GM19240 (cell line): Measurements from ENCODE around the gene OPA1.
"Not testable (repeated sequence)": the region's sequence is repeated elsewhere in the genome, so short reads cannot be mapped to it uniquely, and the experiment has no call there.

Source experiments
- DNase-seq: peaks from one replicate; pipeline ENCODE4 v3.0.0; 2011; ENCODE audit warnings: low spot score; ENCODE audit not compliant: insufficient read length

Gene OPA1

DNA sequence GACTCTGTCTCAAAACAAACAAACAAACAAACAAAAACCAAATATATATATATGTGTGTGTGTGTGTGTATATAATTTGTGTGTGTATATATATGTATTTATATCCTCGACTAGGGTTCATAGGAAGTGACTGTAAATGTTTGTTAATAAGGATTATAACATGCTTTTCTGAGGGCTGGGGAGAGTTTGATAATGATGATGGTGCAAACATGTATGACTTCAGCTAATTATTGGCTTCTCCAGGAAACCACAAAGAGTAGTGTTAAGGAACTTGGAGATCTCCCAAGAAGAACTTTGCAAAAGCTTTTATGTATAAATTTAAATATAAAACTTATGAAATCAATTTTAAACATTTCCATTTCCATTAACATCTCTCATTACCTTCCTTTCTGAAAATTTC lies 3.9 kb upstream of the OPA1 start:
- DNase-seq, result no peak

- no peak for DNase-seq
Observed at GRCh38 chr3:193589616-193590015, 3.4 kb upstream of the OPA1 start.

DNA sequence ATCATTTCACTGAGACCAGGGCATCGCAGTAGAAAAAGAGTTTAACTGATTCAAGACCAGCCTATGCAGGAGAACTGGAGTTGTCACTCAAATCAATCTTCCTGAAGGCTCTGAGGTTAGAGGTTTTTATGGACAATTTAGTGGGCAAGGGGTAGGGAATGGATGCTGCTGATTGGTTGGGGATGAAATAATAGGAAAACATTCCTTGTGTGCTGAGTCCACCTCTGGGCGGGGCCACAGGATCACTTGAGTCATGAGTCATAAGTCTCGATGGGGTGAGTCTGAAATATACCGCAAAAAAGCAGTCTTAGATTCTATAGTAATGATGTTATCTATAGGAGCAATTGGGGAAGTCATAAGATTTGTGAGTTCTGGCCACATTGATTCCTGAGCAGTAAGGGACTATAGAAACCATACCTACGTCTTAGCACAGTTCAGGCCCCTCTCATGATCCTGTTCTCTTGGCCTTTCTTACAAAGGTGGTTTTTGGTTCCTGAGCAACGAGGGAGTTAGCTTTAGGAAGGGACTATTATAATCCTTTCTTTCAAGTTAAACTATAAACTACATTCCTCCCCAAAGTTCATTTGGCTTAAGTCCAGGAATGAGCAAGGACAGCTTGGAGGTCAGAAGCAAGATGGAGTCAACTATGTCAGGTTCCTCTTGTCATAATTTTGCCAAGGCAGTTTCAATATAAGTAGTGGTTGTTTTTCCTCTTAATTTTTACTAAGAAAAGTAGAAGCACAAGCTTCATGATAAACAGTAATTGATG lies 2.7 kb upstream of the OPA1 start:
- DNase-seq, result no peak

DNA sequence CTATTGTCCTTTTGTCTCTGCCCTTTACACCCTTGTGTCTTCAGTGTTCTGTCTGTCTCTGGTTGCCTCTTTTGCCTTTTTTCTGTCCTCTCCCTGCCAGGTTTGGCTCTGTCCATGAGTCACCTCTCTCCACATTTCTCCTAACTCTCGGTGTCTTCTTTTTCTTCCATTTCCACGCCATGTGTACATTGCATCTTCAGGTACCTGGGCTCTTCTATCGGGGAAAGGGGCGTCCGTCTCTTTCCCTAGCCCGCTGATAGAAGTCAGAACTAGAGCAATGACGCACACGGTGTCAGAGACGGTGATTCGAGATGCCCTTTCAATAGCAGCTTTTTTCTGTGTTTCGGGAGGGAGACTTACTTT lies 641 bp downstream of the OPA1 start:
- DNase-seq, result no peak

GRCh38 chr3:193594946-193595689 lies 2.1 kb downstream of the OPA1 start:
- DNase-seq, result no peak

- no peak for DNase-seq
Observed at GRCh38 chr3:193595939-193596487, 3.0 kb downstream of the OPA1 start.

DNA sequence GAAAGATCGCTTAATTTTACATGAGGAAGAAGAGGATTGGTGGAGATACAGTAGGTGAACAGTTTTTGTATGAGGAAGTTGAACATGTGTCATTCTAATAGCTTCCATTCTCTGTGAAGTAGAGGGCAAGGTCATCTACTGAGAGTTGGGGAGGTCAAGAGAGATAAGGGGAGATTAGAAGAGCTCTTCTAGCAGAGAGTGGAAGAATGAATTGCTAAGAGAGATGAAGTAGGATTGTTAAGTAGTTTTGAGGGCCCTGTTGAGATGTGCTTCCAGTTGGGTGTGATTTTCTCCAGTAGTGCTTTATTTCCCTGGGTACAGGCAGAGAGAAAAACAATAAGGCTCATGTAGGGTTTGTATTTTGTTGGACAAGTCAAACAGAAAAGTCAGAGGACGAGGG lies 5.2 kb downstream of the OPA1 start:
- DNase-seq, result no peak

DNA sequence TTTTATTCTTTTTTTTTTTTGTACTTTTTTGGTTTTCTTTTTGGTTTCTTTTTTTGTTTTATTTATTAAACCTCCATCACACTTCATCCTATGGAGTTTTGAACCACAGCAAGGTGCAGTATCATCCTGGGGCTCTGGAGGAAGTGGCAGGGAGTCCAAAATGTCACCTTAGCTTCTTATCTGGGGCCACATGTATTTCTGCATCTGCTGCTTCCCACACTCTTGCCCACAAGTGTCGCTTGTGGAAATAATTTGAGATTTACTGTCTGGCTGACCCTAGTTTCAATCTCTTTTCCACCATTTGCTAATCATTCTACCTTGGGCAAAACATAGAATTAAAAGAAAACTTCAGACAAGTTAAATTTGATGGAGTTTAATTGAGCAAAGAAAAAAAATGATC lies 6.4 kb downstream of the OPA1 start:
- DNase-seq, result no peak

GRCh38 chr3:193605876-193606275 lies 12.9 kb downstream of the OPA1 start:
- no peak for DNase-seq

DNA sequence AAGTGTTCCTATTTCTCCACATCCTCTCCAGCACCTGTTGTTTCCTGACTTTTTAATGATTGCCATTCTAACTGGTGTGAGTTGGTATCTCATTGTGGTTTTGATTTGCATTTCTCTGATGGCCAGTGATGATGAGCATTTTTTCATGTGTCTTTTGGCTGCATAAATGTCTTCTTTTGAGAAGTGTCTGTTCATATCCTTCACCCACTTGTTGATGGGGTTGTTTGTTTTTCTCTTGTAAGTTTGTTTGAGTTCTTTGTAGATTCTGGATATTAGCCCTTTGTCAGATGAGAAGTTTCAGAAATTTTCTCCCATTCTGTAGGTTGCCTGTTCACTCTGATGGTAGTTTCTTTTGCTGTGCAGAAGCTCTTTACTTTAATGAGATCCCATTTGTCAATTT lies 13.9 kb downstream of the OPA1 start:
- not testable (repeated sequence) for DNase-seq

DNA sequence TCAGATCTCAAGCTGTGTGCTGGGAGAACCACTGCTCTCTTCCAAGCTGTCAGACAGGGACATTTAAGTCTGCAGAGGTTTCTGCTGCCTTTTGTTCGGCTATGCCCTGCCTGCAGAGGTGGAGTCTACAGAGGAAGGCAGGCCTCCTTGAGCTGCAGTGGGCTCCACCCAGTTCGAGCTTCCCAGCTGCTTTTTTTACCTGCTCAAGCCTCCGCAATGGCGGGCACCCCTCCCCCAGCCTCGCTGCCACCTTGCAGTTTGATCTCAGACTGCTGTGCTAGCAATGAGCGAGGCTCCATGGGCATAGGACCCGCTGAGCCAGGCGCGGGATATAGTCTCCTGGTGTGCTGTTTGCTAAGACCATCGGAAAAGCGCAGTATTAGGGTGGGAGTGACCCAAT lies 17.5 kb downstream of the OPA1 start:
- not testable (repeated sequence) for DNase-seq

GRCh38 chr3:193614430-193614829 lies 21.4 kb downstream of the OPA1 start:
- DNase-seq, result no peak

DNA sequence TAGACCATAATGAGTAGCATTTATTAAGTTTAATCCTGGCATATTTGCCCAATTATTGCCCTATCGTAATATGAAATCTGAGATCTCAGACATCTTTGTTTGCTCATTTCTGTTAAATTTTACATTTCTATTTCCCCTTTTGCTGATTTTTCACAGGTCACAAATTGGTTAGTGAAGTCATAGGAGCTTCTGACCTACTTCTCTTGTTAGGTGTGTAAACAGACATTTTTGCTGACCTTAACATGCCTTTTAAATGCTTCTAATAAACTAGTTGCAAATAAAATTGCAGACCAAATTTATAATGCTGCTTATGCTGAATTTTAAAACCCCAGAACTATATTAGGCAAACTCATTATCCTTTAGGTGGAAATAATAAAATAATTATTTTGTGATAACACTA lies 24.6 kb downstream of the OPA1 start:
- no peak for DNase-seq

- DNase-seq, result no peak
Observed at GRCh38 chr3:193620057-193620456, 27.0 kb downstream of the OPA1 start.

DNA sequence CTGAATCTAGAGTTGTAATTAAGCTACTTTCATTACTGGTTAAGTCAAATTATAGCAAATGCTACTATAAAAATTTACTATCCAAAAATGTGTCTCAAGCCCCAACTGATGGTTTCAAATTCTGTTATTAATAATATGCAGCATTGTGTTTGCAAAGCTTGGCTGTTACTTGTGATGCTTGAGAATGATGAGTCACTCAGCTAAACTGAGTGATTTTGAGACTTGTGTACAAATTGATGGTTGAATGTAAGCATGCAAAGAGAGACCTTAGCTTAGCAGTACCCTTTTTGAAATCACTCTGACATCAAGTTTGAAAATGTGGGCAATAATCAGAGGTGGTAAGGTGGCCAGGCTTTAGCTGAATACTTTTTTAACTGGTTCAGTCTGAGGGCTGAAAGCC lies 27.6 kb downstream of the OPA1 start:
- DNase-seq, result no peak

DNA sequence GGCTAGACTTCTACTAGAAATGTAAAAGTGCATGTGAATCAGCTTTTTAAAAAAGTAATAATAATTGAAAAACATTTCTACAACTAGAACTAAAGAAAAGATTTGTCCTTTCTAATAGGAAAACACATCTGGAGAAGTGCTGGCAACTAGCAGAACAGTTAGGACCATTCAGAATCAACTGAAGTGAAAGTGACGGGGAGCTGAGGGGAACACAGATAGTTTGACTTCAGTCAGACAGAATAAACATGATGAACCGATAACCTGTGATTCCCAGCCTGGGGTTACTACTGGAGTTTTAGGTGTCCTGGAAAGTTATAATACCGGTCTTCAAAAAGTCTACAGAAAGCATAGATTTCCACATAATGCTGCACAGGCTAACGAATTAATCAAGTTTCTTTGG lies 28.1 kb downstream of the OPA1 start:
- no peak for DNase-seq

- DNase-seq, result no peak
Observed at GRCh38 chr3:193630005-193630404, 37.0 kb downstream of the OPA1 start.

- DNase-seq, result no peak
Observed at GRCh38 chr3:193637831-193638230, 44.8 kb downstream of the OPA1 start.

DNA sequence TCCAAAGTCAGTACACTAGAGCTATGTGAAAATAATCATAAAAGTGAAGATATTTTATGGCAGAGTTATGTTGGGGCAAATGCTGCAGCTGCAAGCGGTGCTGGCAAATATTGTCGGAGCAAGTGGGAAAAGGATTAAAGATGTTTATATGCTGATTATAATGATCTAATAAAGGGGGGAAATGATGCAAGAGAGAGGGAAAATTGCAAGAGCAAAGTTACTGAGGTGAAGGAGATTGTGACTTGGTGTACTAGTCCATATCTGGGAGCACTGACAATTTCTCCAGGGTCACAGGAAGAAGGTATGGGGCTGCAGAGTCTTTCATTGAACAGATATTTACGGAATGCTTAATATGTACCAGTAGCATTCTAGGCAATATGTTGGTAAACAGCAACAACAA lies 45.8 kb downstream of the OPA1 start:
- DNase-seq, result no peak

- DNase-seq, result no peak
Observed at GRCh38 chr3:193640165-193640715, 47.2 kb downstream of the OPA1 start.

DNA sequence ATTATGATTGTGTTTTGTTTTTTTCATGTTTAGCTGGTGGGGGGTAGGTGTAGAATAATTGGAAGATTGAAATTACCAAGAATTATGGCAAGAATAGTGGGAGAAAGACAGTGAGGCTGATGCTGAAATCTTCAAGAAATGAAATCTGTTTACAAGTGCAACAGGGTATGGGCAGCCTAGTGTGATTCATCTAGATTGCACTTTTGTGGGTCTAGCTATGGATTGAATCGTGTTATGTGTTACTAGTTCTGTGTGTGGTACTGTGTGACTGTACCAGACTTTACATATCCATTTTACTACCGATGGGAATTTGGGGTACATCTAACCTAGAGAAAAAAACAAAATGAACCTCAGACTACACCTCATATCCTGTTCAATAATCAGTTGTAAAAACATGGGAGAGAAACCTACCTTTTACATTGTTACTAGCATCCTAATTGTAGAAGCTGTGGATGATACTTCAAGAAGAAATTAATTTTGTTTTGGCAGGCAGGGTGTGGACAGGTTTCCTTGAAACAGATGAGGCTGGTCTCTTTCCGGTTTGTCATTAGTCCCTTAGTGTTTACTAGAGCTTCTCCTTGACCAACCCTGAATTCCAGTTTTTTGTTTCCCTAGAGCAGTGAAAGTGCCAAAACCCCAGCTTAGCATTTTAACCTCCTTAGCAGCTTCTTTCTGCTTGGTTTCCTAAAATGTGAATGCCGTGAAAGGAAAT lies 47.9 kb downstream of the OPA1 start:
- DNase-seq, result no peak

DNA sequence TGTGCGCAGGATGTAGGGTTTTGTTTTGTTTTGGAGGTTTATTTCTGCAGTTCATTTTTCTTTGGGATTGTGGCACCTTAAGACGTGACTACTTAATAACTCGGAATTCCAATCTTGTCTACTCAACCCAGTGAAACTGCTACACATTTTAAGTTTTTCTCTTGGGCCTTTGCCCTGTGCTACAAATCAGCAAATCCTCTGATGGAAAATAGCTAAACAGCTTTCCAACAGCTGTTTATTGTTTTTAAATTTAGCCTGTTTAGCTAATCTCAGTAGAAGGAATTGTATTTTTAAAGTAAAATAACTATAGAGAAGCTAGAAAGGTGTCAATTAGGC lies 48.4 kb downstream of the OPA1 start:
- no peak for DNase-seq
